Mesothelial cell of epicardium (in vitro differentiated cells): Measurements from ENCODE around the gene CNTNAP5. TPM values are rescaled to one million over a fixed set of nuclear protein-coding genes. Genes with fewer than 3 reads are reported as not detected.

Source experiments
- DNase-seq, 2 experiments: peaks; one replicate each; pipeline ENCODE4 v3.0.0; 2021; ENCODE audit warnings: low spot score in 2 of 2; ENCODE audit not compliant: unreplicated experiment in 2 of 2
- H3K27ac Mint-ChIP-seq: 2 replicates; pipeline ENCODE4 v1.8.0; 2021; ENCODE audit warnings: mixed read lengths
- H3K27me3 Mint-ChIP-seq: 2 replicates; pipeline ENCODE4 v1.8.0; 2021; ENCODE audit warnings: low read depth, mixed read lengths
- H3K36me3 Mint-ChIP-seq: 2 replicates; pipeline ENCODE4 v1.8.0; 2021; ENCODE audit warnings: mixed read lengths
- H3K4me1 Mint-ChIP-seq: 2 replicates; pipeline ENCODE4 v1.8.0; 2021; ENCODE audit warnings: mixed read lengths
- H3K4me3 Mint-ChIP-seq: 2 replicates; pipeline ENCODE4 v1.8.0; 2021; ENCODE audit warnings: mild to moderate bottlenecking, moderate library complexity, mixed read lengths
- H3K9me3 Mint-ChIP-seq: 2 replicates; pipeline ENCODE4 v1.8.0; 2021; ENCODE audit warnings: mixed read lengths
- CTCF ChIP-seq: fragments of 200-600 bp; sonication (generic); IDR thresholded peaks from one replicate; pipeline ENCODE4 v1.5.0; 2021; ENCODE audit warnings: antibody characterized with exemption; ENCODE audit not compliant: unreplicated experiment
- total RNA-seq: library from RNA; stranded (reverse); gene quantifications from 3 replicates; pipeline ENCODE4 v1.2.1, GENCODE V29; 2021

CNTNAP5 gene
- total RNA-seq, 1 donor from 2014 or later, result 0.22 TPM

- H3K27me3 Mint-ChIP-seq, result no peaks in the 10 kb centered on the region
- no peak overlapping the region for H3K4me3 Mint-ChIP-seq
- DNase-seq, result no peak
- no peaks in the 10 kb centered on the region for H3K36me3 Mint-ChIP-seq
- no peak for TF ChIP-seq CTCF
- no peaks in the 10 kb centered on the region for H3K4me1 Mint-ChIP-seq
- no peak overlapping the region for H3K27ac Mint-ChIP-seq
- H3K9me3 Mint-ChIP-seq, result no peaks in the 10 kb centered on the region
Observed at GRCh38 chr2:124649001-124649400, 623.9 kb downstream of the CNTNAP5 start.

GRCh38 chr2:124652099-124652498, 627.0 kb downstream of the CNTNAP5 start:
- Mint-ChIP-seq H3K36me3 (no peaks in the 10 kb centered on the region), H3K4me3 (no peak overlapping the region)

GRCh38 chr2:124658373-124658772, 633.3 kb downstream of the CNTNAP5 start:
- DNase-seq, result no peak
- Mint-ChIP-seq H3K27me3 (peaks cover 4% of the 10 kb centered on the region), H3K4me1 (no peaks in the 10 kb centered on the region), H3K9me3 (no peaks in the 10 kb centered on the region), H3K27ac (no peak overlapping the region), H3K4me3 (no peak overlapping the region), H3K36me3 (no peaks in the 10 kb centered on the region)
- no peak for TF ChIP-seq CTCF

More at GRCh38 chr2:124652099-124652498, 627.0 kb downstream of the CNTNAP5 start:
- TF ChIP-seq CTCF, result no peak
- DNase-seq, result no peak
- Mint-ChIP-seq H3K27me3 (peaks cover under 1% of the 10 kb centered on the region), H3K4me1 (no peaks in the 10 kb centered on the region), H3K27ac (no peak overlapping the region), H3K9me3 (no peaks in the 10 kb centered on the region)

GRCh38 chr2:124661558-124661957, 636.5 kb downstream of the CNTNAP5 start:
- Mint-ChIP-seq H3K4me1 (no peaks in the 10 kb centered on the region), H3K27ac (no peak overlapping the region), H3K9me3 (no peaks in the 10 kb centered on the region), H3K36me3 (no peaks in the 10 kb centered on the region), H3K4me3 (no peak overlapping the region), H3K27me3 (peaks cover 4% of the 10 kb centered on the region)
- no peak for DNase-seq
- TF ChIP-seq CTCF, result no peak

- no peak for DNase-seq
- Mint-ChIP-seq H3K27me3 (peaks cover 2% of the 10 kb centered on the region), H3K4me1 (peaks cover 2% of the 10 kb centered on the region), H3K27ac (no peak overlapping the region), H3K4me3 (no peak overlapping the region), H3K36me3 (no peaks in the 10 kb centered on the region), H3K9me3 (no peaks in the 10 kb centered on the region)
- no peak for TF ChIP-seq CTCF
Observed at GRCh38 chr2:124662946-124663644, 638.0 kb downstream of the CNTNAP5 start.
